Right lobe of liver (tissue), 4 donors: ENCODE results near the gene TLR6.

Source experiments
- POLR2A ChIP-seq: fragments of 450-650 bp; IDR thresholded peaks from one replicate; pipeline ENCODE4 v1.6.1; 2017; ENCODE audit warnings: antibody characterized with exemption, mild to moderate bottlenecking
- TF ChIP-seq, protein P1 (sequence below), 4 donors: fragments of 200-600 bp in 3 of 4; fragments of 450-650 bp in 1 of 4; IDR thresholded peaks; one replicate each; pipeline versions ENCODE4 v1.5.1 to v1.8.0; 2016 to 2022; ENCODE audit warnings: antibody characterized with exemption in 4 of 4, mild to moderate bottlenecking in 2 of 4
- donor health status: DM: no; HTN: no; CAD: no.
- donor health status: DM: no; HTN: no; CAD: no.
- donor health status: DM: no; HTN: yes; CAD: no.

- no peak for TF ChIP-seq POLR2A
- TF ChIP-seq, protein P1, sequence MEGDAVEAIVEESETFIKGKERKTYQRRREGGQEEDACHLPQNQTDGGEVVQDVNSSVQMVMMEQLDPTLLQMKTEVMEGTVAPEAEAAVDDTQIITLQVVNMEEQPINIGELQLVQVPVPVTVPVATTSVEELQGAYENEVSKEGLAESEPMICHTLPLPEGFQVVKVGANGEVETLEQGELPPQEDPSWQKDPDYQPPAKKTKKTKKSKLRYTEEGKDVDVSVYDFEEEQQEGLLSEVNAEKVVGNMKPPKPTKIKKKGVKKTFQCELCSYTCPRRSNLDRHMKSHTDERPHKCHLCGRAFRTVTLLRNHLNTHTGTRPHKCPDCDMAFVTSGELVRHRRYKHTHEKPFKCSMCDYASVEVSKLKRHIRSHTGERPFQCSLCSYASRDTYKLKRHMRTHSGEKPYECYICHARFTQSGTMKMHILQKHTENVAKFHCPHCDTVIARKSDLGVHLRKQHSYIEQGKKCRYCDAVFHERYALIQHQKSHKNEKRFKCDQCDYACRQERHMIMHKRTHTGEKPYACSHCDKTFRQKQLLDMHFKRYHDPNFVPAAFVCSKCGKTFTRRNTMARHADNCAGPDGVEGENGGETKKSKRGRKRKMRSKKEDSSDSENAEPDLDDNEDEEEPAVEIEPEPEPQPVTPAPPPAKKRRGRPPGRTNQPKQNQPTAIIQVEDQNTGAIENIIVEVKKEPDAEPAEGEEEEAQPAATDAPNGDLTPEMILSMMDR (IDR thresholded peaks at IDR 0.05), result no peak
These were observed 10.6 kb downstream of the TLR6 start for GRCh38 chr4:38846015-38846414.
